NT2/D1 (cell line): Measurements from ENCODE around the gene PRAC1.

Experiments used
- YY1 ChIP-seq: IDR thresholded peaks from 2 replicates; pipeline ENCODE4 v1.6.1; 2011; ENCODE audit not compliant: insufficient read length, insufficient read depth
- ZNF274 ChIP-seq: IDR thresholded peaks from 2 replicates; pipeline ENCODE4 v1.6.1; 2011; ENCODE audit warnings: mild to moderate bottlenecking, low read depth, low read length

DNA sequence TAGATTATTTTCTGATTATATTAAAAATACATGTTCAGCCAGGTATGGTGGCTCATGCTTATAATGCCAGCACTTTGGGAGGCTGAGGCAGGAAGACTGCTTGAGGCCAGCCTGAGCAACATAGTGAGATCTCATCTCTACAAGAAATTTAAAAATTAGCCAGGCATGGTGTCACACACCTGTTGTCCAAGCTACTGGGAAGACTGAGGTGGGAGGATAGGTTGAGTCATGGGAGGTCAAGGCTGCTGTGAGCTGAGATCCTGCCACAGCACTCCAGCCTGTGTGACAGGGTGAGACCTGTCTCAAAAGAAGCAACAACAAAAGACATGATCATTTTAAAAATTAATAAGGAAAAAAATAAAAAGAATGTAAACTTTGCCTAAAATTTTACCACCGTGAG is 40.7 kb downstream of the PRAC1 start:
- TF ChIP-seq YY1 (no peak), ZNF274 (no peak)
